ENCODE measurements around the gene TBC1D22B. TPM values are rescaled to one million over a fixed set of nuclear protein-coding genes. Genes with fewer than 3 reads are reported as not detected.
"Not testable (repeated sequence)": the region's sequence is repeated elsewhere in the genome, so short reads cannot be mapped to it uniquely, and the experiment has no call there.

TBC1D22B gene
- total RNA-seq, 1 experiment from 2014 or later: 13.5 TPM

- ChIA-PET CTCF (interaction anchor here (0.6 kb wide), 1 partner anchor 114 kb away, joined by 4 read pairs; no protein-coding TSS in a partner anchor), POLR2A (ENCODE audit: low non-redundant PET) (no interaction called here)
- no TSS peak for BruUV-seq (replicated peaks)
- no peak for DNase-seq (ENCODE audit: low spot score)
- intact Hi-C loops (cut with micrococcal nuclease; ENCODE audit: unreplicated experiment): loop anchor here (2.0 to 5.0 kb wide), 2 partner anchors 242 to 368 kb away; no protein-coding TSS in a partner anchor
- TF ChIP-seq, protein P1, sequence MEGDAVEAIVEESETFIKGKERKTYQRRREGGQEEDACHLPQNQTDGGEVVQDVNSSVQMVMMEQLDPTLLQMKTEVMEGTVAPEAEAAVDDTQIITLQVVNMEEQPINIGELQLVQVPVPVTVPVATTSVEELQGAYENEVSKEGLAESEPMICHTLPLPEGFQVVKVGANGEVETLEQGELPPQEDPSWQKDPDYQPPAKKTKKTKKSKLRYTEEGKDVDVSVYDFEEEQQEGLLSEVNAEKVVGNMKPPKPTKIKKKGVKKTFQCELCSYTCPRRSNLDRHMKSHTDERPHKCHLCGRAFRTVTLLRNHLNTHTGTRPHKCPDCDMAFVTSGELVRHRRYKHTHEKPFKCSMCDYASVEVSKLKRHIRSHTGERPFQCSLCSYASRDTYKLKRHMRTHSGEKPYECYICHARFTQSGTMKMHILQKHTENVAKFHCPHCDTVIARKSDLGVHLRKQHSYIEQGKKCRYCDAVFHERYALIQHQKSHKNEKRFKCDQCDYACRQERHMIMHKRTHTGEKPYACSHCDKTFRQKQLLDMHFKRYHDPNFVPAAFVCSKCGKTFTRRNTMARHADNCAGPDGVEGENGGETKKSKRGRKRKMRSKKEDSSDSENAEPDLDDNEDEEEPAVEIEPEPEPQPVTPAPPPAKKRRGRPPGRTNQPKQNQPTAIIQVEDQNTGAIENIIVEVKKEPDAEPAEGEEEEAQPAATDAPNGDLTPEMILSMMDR (conservative IDR thresholded peaks at IDR 0.05; ENCODE audit: low read depth, low read length): no peak
- Histone ChIP-seq H3K36me3 (ENCODE audit: insufficient read depth, low read length, poor library complexity, severe bottlenecking) (peaks cover 8% of the 10 kb centered on the region), H3K4me1 (ENCODE audit: insufficient read depth, low read length, poor library complexity, severe bottlenecking) (peaks cover 10% of the 10 kb centered on the region), H3K9me3 (ENCODE audit: low read depth, low read length, poor library complexity, severe bottlenecking) (no peaks in the 10 kb centered on the region), H3K4me3 (ENCODE audit: low read depth, low read length, poor library complexity, severe bottlenecking) (no peak overlapping the region), H3K27me3 (replicated peaks; ENCODE audit: insufficient read depth, low read depth, low read length, poor library complexity) (no peaks in the 10 kb centered on the region), H3K27ac (ENCODE audit: low read depth, low read length, poor library complexity, severe bottlenecking) (no peak overlapping the region)
Observed at GRCh38 chr6:37324131-37325033, 66.8 kb downstream of the TBC1D22B start.

- not testable (repeated sequence) for BruUV-seq (replicated peaks)
Observed at GRCh38 chr6:37330345-37330744, 72.8 kb downstream of the TBC1D22B start.

DNA sequence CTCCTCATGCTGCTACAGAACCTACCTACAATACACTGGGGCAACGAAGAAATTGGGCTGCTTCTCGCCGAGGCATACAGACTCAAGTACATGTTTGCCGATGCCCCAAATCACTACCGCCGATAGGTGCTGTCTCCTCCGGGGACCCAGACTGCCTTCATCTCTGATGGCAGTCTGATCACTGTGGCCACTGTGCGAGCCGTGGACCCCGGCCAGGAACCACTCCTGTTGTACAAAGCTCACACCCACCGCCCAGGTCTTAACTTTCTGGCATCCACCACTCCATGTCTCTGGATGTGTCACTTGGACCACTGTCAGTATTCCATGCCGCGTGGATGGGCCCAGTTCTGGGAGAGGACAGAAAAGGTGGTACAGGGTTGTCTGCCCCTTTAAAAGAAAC is 73.5 kb downstream of the TBC1D22B start:
- intact Hi-C loops (cut with micrococcal nuclease; ENCODE audit: unreplicated experiment): no loop called here
- POLR2A ChIA-PET (ENCODE audit: low non-redundant PET): no interaction called here
- no peak for TF ChIP-seq EZH2 (IDR thresholded peaks at IDR 0.05; ENCODE audit: borderline replicate concordance, low read depth, low read length, poor library complexity, severe bottlenecking)
- TF ChIP-seq, protein P1 (conservative IDR thresholded peaks at IDR 0.05; ENCODE audit: low read depth, low read length): no peak
- DNase-seq (ENCODE audit: low spot score): no peak
- Histone ChIP-seq H3K27me3 (replicated peaks; ENCODE audit: insufficient read depth, low read depth, low read length, poor library complexity) (no peaks in the 10 kb centered on the region), H3K36me3 (ENCODE audit: insufficient read depth, low read length, poor library complexity, severe bottlenecking) (no peaks in the 10 kb centered on the region), H3K4me3 (ENCODE audit: low read depth, low read length, poor library complexity, severe bottlenecking) (no peak overlapping the region), H3K4me1 (ENCODE audit: insufficient read depth, low read length, poor library complexity, severe bottlenecking) (no peaks in the 10 kb centered on the region), H3K9me3 (ENCODE audit: low read depth, low read length, poor library complexity, severe bottlenecking) (no peaks in the 10 kb centered on the region), H3K27ac (ENCODE audit: low read depth, low read length, poor library complexity, severe bottlenecking) (no peak overlapping the region)
- no TSS peak for BruUV-seq (replicated peaks)
- CTCF ChIA-PET: no interaction called here

More at GRCh38 chr6:37330345-37330744, 72.8 kb downstream of the TBC1D22B start:
- intact Hi-C loops (cut with micrococcal nuclease; ENCODE audit: unreplicated experiment); CTCF ChIA-PET; POLR2A ChIA-PET (ENCODE audit: low non-redundant PET); H3K9me3 ChIP-seq (ENCODE audit: low read depth, low read length, poor library complexity, severe bottlenecking); H3K4me1 ChIP-seq (ENCODE audit: insufficient read depth, low read length, poor library complexity, severe bottlenecking); H3K27me3 ChIP-seq (replicated peaks; ENCODE audit: insufficient read depth, low read depth, low read length, poor library complexity); H3K4me3 ChIP-seq (ENCODE audit: low read depth, low read length, poor library complexity, severe bottlenecking); DNase-seq (ENCODE audit: low spot score); H3K36me3 ChIP-seq (ENCODE audit: insufficient read depth, low read length, poor library complexity, severe bottlenecking); H3K27ac ChIP-seq (ENCODE audit: low read depth, low read length, poor library complexity, severe bottlenecking): not testable (repeated sequence)

DNA sequence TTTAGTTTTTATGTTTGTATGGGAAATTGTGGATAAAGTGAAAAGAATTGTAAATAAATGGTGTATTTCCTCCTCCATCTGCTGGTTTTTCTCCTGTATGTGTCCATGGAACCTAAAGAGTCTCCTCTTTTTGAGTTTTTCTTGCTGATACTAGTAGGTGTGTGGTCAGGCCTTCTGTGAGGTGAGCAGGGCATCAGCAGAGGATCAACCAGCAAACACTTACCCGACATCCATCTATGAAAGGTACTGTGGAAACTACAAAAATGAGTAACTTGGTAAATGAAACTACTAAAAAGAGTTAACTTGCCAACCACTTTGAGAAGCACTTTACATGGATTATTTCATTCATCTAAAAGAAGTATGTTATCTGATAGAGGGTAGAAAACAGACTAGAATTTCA is 75.3 kb downstream of the TBC1D22B start:
- BruUV-seq (replicated peaks): no TSS peak
- ChIA-PET CTCF (no interaction called here), POLR2A (ENCODE audit: low non-redundant PET) (no interaction called here)
- no peaks in the 10 kb centered on the region for H3K36me3 ChIP-seq (ENCODE audit: insufficient read depth, low read length, poor library complexity, severe bottlenecking)
- no peak overlapping the region for H3K4me3 ChIP-seq (ENCODE audit: low read depth, low read length, poor library complexity, severe bottlenecking)
- H3K27me3 ChIP-seq (replicated peaks; ENCODE audit: insufficient read depth, low read depth, low read length, poor library complexity): no peaks in the 10 kb centered on the region
- intact Hi-C loops (cut with micrococcal nuclease; ENCODE audit: unreplicated experiment): no loop called here
- no peak for TF ChIP-seq EZH2 (IDR thresholded peaks at IDR 0.05; ENCODE audit: borderline replicate concordance, low read depth, low read length, poor library complexity, severe bottlenecking)
- TF ChIP-seq, protein P1 (conservative IDR thresholded peaks at IDR 0.05; ENCODE audit: low read depth, low read length): no peak
- DNase-seq (ENCODE audit: low spot score): no peak
- no peak overlapping the region for H3K27ac ChIP-seq (ENCODE audit: low read depth, low read length, poor library complexity, severe bottlenecking)
- no peaks in the 10 kb centered on the region for H3K9me3 ChIP-seq (ENCODE audit: low read depth, low read length, poor library complexity, severe bottlenecking)
- H3K4me1 ChIP-seq (ENCODE audit: insufficient read depth, low read length, poor library complexity, severe bottlenecking): no peaks in the 10 kb centered on the region

All from A673 (cell line).